ENCODE measurements around the gene LDLRAD4. TPM values are rescaled to one million over a fixed set of nuclear protein-coding genes. Genes with fewer than 3 reads are reported as not detected.

Gene LDLRAD4
- total RNA-seq, 2 donors from 2014 or later = 33.1 to 41.2 TPM

GRCh38 chr18:13397504-13398163 is 179.1 kb downstream of the LDLRAD4 start:
- Histone ChIP-seq H3K27ac (no peak overlapping the region), H3K4me1 (no peaks in the 10 kb centered on the region), H3K27me3 (no peaks in the 10 kb centered on the region), H3K9me3 (no peaks in the 10 kb centered on the region), H3K36me3 (no peaks in the 10 kb centered on the region), H3K4me3 (no peak overlapping the region)
- TF ChIP-seq CTCF (IDR thresholded peaks at IDR 0.05) = no peak
- DNase-seq (ENCODE audit: low spot score) = no peak

- Histone ChIP-seq H3K27me3 (no peaks in the 10 kb centered on the region), H3K4me1 (no peaks in the 10 kb centered on the region), H3K9me3 (no peaks in the 10 kb centered on the region), H3K4me3 (no peak overlapping the region), H3K27ac (no peak overlapping the region), H3K36me3 (no peaks in the 10 kb centered on the region)
- DNase-seq (ENCODE audit: low spot score) = no peak
- TF ChIP-seq CTCF (IDR thresholded peaks at IDR 0.05) = no peak
These were observed 180.1 kb downstream of the LDLRAD4 start for GRCh38 chr18:13398631-13399030.

- DNase-seq (ENCODE audit: low spot score) = no peak
- Histone ChIP-seq H3K27me3 (no peaks in the 10 kb centered on the region), H3K27ac (no peak overlapping the region), H3K9me3 (no peaks in the 10 kb centered on the region), H3K36me3 (no peaks in the 10 kb centered on the region), H3K4me1 (no peaks in the 10 kb centered on the region), H3K4me3 (no peak overlapping the region)
- TF ChIP-seq CTCF (IDR thresholded peaks at IDR 0.05) = no peak
These were observed 181.0 kb downstream of the LDLRAD4 start for GRCh38 chr18:13399511-13399910.

GRCh38 chr18:13400636-13401315 is 182.2 kb downstream of the LDLRAD4 start:
- Histone ChIP-seq H3K9me3 (no peaks in the 10 kb centered on the region), H3K27ac (no peak overlapping the region), H3K27me3 (no peaks in the 10 kb centered on the region), H3K4me1 (no peaks in the 10 kb centered on the region), H3K36me3 (no peaks in the 10 kb centered on the region), H3K4me3 (no peak overlapping the region)
- no peak for DNase-seq (ENCODE audit: low spot score)
- no peak for TF ChIP-seq CTCF (IDR thresholded peaks at IDR 0.05)

- TF ChIP-seq CTCF (IDR thresholded peaks at IDR 0.05) = no peak
- Histone ChIP-seq H3K4me3 (no peak overlapping the region), H3K27ac (no peak overlapping the region), H3K4me1 (no peaks in the 10 kb centered on the region), H3K27me3 (no peaks in the 10 kb centered on the region), H3K9me3 (no peaks in the 10 kb centered on the region), H3K36me3 (no peaks in the 10 kb centered on the region)
- DNase-seq (ENCODE audit: low spot score) = no peak
These were observed 182.8 kb downstream of the LDLRAD4 start for GRCh38 chr18:13401404-13401803.
